OCI-LY7 (cell line): ENCODE results near the gene CD320. TPM values are rescaled to one million over a fixed set of nuclear protein-coding genes. Genes with fewer than 3 reads are reported as not detected.
A peak's percentile ranks its signal among the peaks of the same experiment; 100 is the strongest.
"Not testable (repeated sequence)": the region's sequence is repeated elsewhere in the genome, so short reads cannot be mapped to it uniquely, and the experiment has no call there.

Source experiments
- BruUV-seq: library from RNA; stranded (reverse); fragments of 400-500 nt; replicated peaks from 2 replicates; lab custom pipeline; 2021; lab: Mats Ljungman, UMichigan
- CTCF ChIA-PET: fragments of 300-600 bp; sonication (Branson Sonifier 250); formaldehyde crosslinking; loops from one replicate; lab custom pipeline; 2022; ENCODE audit warnings: antibody characterized with exemption; ENCODE audit not compliant: unreplicated experiment; lab: Charles Lee
- POLR2A ChIA-PET: fragments of 300-600 bp; sonication (Branson Sonifier 250); formaldehyde crosslinking; loops from one replicate; lab custom pipeline; 2022; ENCODE audit warnings: antibody characterized with exemption; lab: Charles Lee
- DNase-seq: peaks from one replicate; pipeline ENCODE4 v3.0.0-alpha.2; 2015; ENCODE audit warnings: low spot score
- H2AFZ ChIP-seq: fragments of 200-600 bp; sonication (generic), shearing (Covaris generic); 2 replicates; pipeline ENCODE4 v1.6.1; 2014; ENCODE audit warnings: mild to moderate bottlenecking, antibody characterized with exemption, low read length, moderate library complexity
- H3K27ac ChIP-seq: fragments of 200-600 bp; sonication (generic); 2 replicates; pipeline ENCODE4 v1.5.1; 2014; ENCODE audit warnings: mixed run types, low read depth, mild to moderate bottlenecking, moderate library complexity, low read length, inconsistent platforms; ENCODE audit not compliant: poor library complexity, severe bottlenecking
- H3K36me3 ChIP-seq: fragments of 200-600 bp; sonication (generic); 2 replicates; pipeline ENCODE4 v1.6.1; 2014; ENCODE audit warnings: mild to moderate bottlenecking, antibody characterized with exemption, low read length, moderate library complexity, mixed read lengths; ENCODE audit not compliant: insufficient read depth
- H3K4me1 ChIP-seq: fragments of 200-600 bp; sonication (generic); 2 replicates; pipeline ENCODE4 v1.5.1; 2014; ENCODE audit warnings: mild to moderate bottlenecking, low read length; ENCODE audit not compliant: insufficient read depth, poor library complexity, severe bottlenecking
- H3K4me2 ChIP-seq: fragments of 200-600 bp; sonication (generic); 2 replicates; pipeline ENCODE4 v1.6.1; 2014; ENCODE audit warnings: mild to moderate bottlenecking, low read length
- H3K4me3 ChIP-seq: fragments of 200-600 bp; sonication (generic); 2 replicates; pipeline ENCODE4 v1.5.1; 2014; ENCODE audit warnings: mild to moderate bottlenecking, low read depth, low read length; ENCODE audit not compliant: poor library complexity, severe bottlenecking
- H3K79me2 ChIP-seq: fragments of 200-600 bp; sonication (generic); 2 replicates; pipeline ENCODE4 v1.6.1; 2016; ENCODE audit warnings: low read depth, mild to moderate bottlenecking, low read length, moderate library complexity, mixed read lengths; ENCODE audit not compliant: insufficient read depth
- H3K9me2 ChIP-seq: fragments of 200-600 bp; sonication (generic); 2 replicates; pipeline ENCODE4 v1.6.1; 2016; ENCODE audit warnings: mild to moderate bottlenecking, low read length, mixed read lengths; ENCODE audit not compliant: insufficient read depth
- H3K9me3 ChIP-seq: fragments of 200-600 bp; sonication (generic); 2 replicates; pipeline ENCODE4 v1.6.1; 2014; ENCODE audit warnings: mild to moderate bottlenecking, mixed run types, low read length, mixed read lengths
- H4K20me1 ChIP-seq: fragments of 200-600 bp; sonication (generic); 2 replicates; pipeline ENCODE4 v1.6.1; 2014; ENCODE audit warnings: mild to moderate bottlenecking, antibody characterized with exemption, low read length, moderate library complexity, mixed read lengths; ENCODE audit not compliant: insufficient read depth
- EZH2phosphoT487 ChIP-seq: fragments of 200-600 bp; sonication (generic); IDR thresholded peaks from 2 replicates; pipeline ENCODE4 v1.6.1; 2018; ENCODE audit warnings: low read depth, borderline replicate concordance, mild to moderate bottlenecking, mixed run types, antibody characterized with exemption, low read length, moderate library complexity, mixed read lengths
- intact Hi-C: fragments of 100-400 bp; cut with micrococcal nuclease; formaldehyde crosslinking; loops from one replicate; pipeline ENCODE4 v1.10.0; 2022; ENCODE audit not compliant: unreplicated experiment
- total RNA-seq, 2 experiments: library from RNA; depleted of rRNA in 1 of 2; stranded (reverse); fragments of >200 nt in 1 of 2; shearing (Covaris generic) in 1 of 2; gene quantifications; 2 replicates each; pipeline ENCODE4 v1.2.3, GENCODE V29; 2014 to 2022
- TF ChIP-seq, protein P1 (sequence below): fragments of 200-600 bp; sonication (generic); conservative IDR thresholded peaks from 2 replicates; pipeline ENCODE4 v1.5.1; 2014; ENCODE audit warnings: mild to moderate bottlenecking, antibody characterized with exemption, low read length, moderate library complexity, mixed read lengths

The CD320 gene
- total RNA-seq, 2 experiments from 2014 or later: 39.1 to 49.2 TPM

DNA sequence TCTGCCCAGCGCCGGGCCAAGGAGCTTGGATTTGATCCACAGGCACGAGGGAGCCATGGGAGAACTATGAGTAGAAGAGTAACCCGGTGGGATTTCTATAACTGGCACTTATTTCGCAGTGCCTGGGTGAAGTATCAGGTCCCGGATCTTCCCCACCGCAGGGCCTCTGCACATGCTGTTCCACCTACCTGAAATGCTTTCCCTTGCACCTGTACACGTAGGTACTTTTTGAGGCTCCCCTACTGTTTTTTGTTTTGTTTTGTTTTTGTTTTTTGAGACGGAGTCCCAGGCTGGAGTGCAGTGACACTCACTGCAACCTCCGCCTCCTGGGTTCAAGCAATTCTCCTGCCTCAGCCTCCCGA is 35.3 kb upstream of the CD320 start:
- no peaks in the 10 kb centered on the region for H3K79me2 ChIP-seq
- BruUV-seq: no TSS peak
- peak overlapping the region; percentile 61 for H3K4me2 ChIP-seq
- no peaks in the 10 kb centered on the region for H3K9me3 ChIP-seq
- no peaks in the 10 kb centered on the region for H3K9me2 ChIP-seq
- H3K4me1 ChIP-seq: peaks cover 5% of the 10 kb centered on the region
- DNase-seq: no peak
- POLR2A ChIA-PET: no interaction called here
- peak overlapping the region; percentile 42 for H3K4me3 ChIP-seq
- no peaks in the 10 kb centered on the region for H4K20me1 ChIP-seq
- intact Hi-C loops: no loop called here
- no peaks in the 10 kb centered on the region for H3K36me3 ChIP-seq
- CTCF ChIA-PET: no interaction called here
- TF ChIP-seq, protein P1, sequence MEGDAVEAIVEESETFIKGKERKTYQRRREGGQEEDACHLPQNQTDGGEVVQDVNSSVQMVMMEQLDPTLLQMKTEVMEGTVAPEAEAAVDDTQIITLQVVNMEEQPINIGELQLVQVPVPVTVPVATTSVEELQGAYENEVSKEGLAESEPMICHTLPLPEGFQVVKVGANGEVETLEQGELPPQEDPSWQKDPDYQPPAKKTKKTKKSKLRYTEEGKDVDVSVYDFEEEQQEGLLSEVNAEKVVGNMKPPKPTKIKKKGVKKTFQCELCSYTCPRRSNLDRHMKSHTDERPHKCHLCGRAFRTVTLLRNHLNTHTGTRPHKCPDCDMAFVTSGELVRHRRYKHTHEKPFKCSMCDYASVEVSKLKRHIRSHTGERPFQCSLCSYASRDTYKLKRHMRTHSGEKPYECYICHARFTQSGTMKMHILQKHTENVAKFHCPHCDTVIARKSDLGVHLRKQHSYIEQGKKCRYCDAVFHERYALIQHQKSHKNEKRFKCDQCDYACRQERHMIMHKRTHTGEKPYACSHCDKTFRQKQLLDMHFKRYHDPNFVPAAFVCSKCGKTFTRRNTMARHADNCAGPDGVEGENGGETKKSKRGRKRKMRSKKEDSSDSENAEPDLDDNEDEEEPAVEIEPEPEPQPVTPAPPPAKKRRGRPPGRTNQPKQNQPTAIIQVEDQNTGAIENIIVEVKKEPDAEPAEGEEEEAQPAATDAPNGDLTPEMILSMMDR: no peak
- TF ChIP-seq EZH2phosphoT487: no peak
- no peak overlapping the region for H3K27ac ChIP-seq
- no peak overlapping the region for H2AFZ ChIP-seq

DNA sequence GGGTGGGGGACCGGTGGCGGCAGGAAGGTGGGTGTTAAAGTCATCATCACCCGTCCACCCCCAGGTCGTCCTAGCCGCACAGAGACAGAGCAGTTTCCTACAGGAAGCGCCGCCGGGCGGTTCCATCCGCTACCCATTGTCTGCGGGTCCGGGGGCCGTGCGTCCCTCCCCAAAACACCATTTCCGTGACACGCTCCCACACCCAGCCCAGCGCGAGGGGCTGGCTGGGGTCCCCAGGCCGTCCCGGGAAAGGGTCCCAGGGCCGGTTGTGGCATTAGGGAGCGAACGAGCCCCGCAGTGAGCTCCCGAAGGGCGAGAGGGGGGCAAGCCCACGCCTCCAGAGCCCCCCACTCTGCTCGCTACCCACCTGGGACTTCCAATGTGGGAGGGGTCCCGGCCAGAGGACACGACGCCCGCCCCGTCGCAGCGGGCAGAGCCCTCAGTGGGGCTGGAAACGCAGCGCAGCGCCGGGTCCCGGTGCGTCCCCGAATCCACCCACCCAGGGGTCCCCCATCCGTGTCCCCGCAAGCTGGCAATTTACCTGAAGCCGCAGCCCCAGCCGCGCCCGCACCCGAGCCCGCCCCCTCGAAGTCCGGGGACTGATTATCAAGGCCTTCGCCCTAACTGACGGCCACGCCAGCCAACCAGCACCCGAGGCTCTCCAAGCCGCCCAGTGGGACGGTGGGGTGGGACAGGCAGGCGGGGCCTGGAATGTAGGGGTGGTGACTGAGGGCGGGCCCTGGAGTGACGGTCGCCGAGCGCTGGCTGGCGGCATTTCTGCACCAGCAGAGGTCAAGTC is 34.7 kb upstream of the CD320 start, which contains the start of gene KANK3:
Gene KANK3, minus strand, starts transcription at position 579 of the 799 bp plus-strand sequence. CDS start 5,434 bp downstream, outside the sequence.
- POLR2A ChIA-PET: no interaction called here
- peak within 1 kb of the TSS; percentile 42 for H3K4me3 ChIP-seq
- no peak within 1 kb of the TSS for H3K27ac ChIP-seq
- H4K20me1 ChIP-seq: no peaks in the 10 kb centered on the region
- intact Hi-C loops: no loop called here
- TF ChIP-seq, protein P1: no peak
- no peak for TF ChIP-seq EZH2phosphoT487
- H3K79me2 ChIP-seq: no peaks in the 10 kb centered on the region
- CTCF ChIA-PET: no interaction called here
- peaks cover 5% of the 10 kb centered on the region for H3K4me1 ChIP-seq
- DNase-seq: peak; percentile 93
- no peaks in the 10 kb centered on the region for H3K9me3 ChIP-seq
- H3K4me2 ChIP-seq: peak within 1 kb of the TSS; percentile 61
- BruUV-seq: no TSS peak
- H3K36me3 ChIP-seq: no peaks in the 10 kb centered on the region
- H2AFZ ChIP-seq: no peak within 1 kb of the TSS
- no peaks in the 10 kb centered on the region for H3K9me2 ChIP-seq

DNA sequence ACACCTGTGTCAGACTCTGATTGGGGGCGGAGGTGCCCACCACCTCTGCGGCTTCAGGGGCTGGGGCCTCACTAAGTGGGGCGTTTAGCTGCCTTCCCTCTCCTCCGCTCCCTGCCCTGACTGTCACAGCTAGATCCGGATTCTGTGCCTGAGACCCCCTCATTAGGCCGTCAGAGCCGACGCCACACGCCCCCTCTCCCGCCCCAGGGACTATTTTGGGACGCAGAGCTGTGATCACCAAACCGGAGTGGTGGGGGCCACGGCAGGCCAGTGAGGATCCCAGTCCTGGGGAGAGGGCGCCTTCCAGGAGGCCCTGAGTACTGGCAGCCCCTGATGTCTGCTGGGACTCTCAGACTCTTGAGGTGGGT is 34.1 kb upstream of the CD320 start:
- Histone ChIP-seq H3K9me3 (no peaks in the 10 kb centered on the region), H3K36me3 (no peaks in the 10 kb centered on the region), H3K9me2 (no peaks in the 10 kb centered on the region), H3K79me2 (no peaks in the 10 kb centered on the region), H4K20me1 (no peaks in the 10 kb centered on the region), H2AFZ (no peak overlapping the region), H3K4me2 (no peak overlapping the region), H3K4me1 (peaks cover 5% of the 10 kb centered on the region), H3K27ac (no peak overlapping the region), H3K4me3 (no peak overlapping the region)
- TF ChIP-seq, protein P1: no peak
- no TSS peak for BruUV-seq
- ChIA-PET CTCF (no interaction called here), POLR2A (no interaction called here)
- intact Hi-C loops: no loop called here
- DNase-seq: no peak

DNA sequence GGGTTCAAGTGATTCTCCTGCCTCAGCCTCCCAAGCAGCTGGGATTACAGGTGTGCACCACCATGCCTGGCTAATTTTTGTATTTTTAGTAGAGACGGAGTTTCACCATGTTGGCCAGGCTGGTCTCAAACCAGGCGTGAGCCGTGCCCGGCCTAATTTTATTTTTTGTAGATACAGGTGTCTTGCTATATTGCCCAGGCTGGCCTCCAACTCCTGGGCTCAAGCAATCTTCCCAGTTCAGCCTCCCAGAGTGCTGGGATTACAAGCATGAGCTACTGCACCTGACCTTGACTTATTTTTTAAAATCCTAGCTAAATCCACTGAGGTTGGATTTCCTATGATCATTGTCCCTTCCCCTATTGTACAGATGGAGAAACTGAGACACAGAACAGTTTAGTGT is 33.3 kb upstream of the CD320 start:
- POLR2A ChIA-PET: interaction anchor here (1.1 kb wide), 1 partner anchor 49 kb away, joined by 5 read pairs; the partner anchor contains the start of gene RAB11B
- H2AFZ ChIP-seq, H3K27ac ChIP-seq, BruUV-seq, H3K4me3 ChIP-seq, H3K9me3 ChIP-seq, DNase-seq, CTCF ChIA-PET, H3K4me1 ChIP-seq, H3K9me2 ChIP-seq, intact Hi-C loops, H3K79me2 ChIP-seq, H4K20me1 ChIP-seq, H3K4me2 ChIP-seq, H3K36me3 ChIP-seq: not testable (repeated sequence)
